Transverse colon (tissue), 3 donors: Measurements from ENCODE around the gene APLP2.

Experiments used
- CTCF ChIP-seq, 5 experiments: fragments of 200-600 bp in 3 of 5; fragments of 450-650 bp in 2 of 5; sonication (generic) in 3 of 5; IDR thresholded peaks; 1 replicate in 2 of 5; 2 replicates in 3 of 5; pipeline ENCODE4 v1.5.1; 2016 to 2017; ENCODE audit warnings: antibody characterized with exemption in 5 of 5, inconsistent platforms in 3 of 5, mild to moderate bottlenecking in 2 of 5, moderate library complexity in 1 of 5
- EP300 ChIP-seq: sonication (generic); formaldehyde crosslinking; IDR thresholded peaks from one replicate; pipeline ENCODE4 v1.6.1; 2017; ENCODE audit warnings: antibody characterized with exemption, low read depth
- POLR2A ChIP-seq: fragments of 450-650 bp; IDR thresholded peaks from one replicate; pipeline ENCODE4 v1.6.1; 2016; ENCODE audit warnings: antibody characterized with exemption, mild to moderate bottlenecking, moderate library complexity

GRCh38 chr11:130069659-130070108 lies at the start of gene APLP2:
- TF ChIP-seq CTCF (IDR thresholded peaks at IDR 0.05) = no peak
- TF ChIP-seq POLR2A = peak; percentile 97
- no peak for TF ChIP-seq EP300
